MM.1S (cell line): ENCODE measurements around the gene NFATC4.

Experiments used
- DNase-seq: peaks from one replicate; pipeline ENCODE4 v3.0.0-alpha.2; 2015
- H2AFZ ChIP-seq: fragments of 300-600 bp; sonication (generic); 2 replicates; pipeline ENCODE4 v1.6.0; 2016; ENCODE audit warnings: antibody characterized with exemption, low read length
- H3F3A ChIP-seq: fragments of 300-600 bp; sonication (generic); 2 replicates; pipeline ENCODE4 v1.6.1; 2016; ENCODE audit warnings: mild to moderate bottlenecking, antibody characterized with exemption, low read length, moderate library complexity, mixed read lengths; ENCODE audit not compliant: insufficient read depth
- H3K27ac ChIP-seq: fragments of 300-600 bp; sonication (generic); 2 replicates; pipeline ENCODE4 v1.5.1; 2016; ENCODE audit warnings: mild to moderate bottlenecking, low read length
- H3K27me3 ChIP-seq: fragments of 300-600 bp; sonication (generic); replicated peaks from 2 replicates; pipeline ENCODE4 v1.6.0; 2016; ENCODE audit warnings: low read length; ENCODE audit not compliant: insufficient read depth
- H3K36me3 ChIP-seq: fragments of 300-600 bp; sonication (generic); replicated peaks from 2 replicates; pipeline ENCODE4 v1.6.1; 2016; ENCODE audit warnings: mild to moderate bottlenecking, low read length, mixed read lengths; ENCODE audit not compliant: insufficient read depth
- H3K4me1 ChIP-seq: fragments of 300-600 bp; sonication (generic); 2 replicates; pipeline ENCODE4 v1.6.1; 2016; ENCODE audit warnings: low read length, mixed read lengths
- H3K4me2 ChIP-seq: fragments of 300-600 bp; sonication (generic); 2 replicates; pipeline ENCODE4 v1.6.0; 2016; ENCODE audit warnings: low read depth, low read length
- H3K4me3 ChIP-seq: fragments of 300-600 bp; sonication (generic); 2 replicates; pipeline ENCODE4 v1.5.1; 2016; ENCODE audit warnings: low read length, mixed read lengths
- H3K79me2 ChIP-seq: fragments of 300-600 bp; sonication (generic); 2 replicates; pipeline ENCODE4 v1.6.1; 2016; ENCODE audit warnings: mixed run types, low read length, mixed read lengths
- H3K9ac ChIP-seq: fragments of 300-600 bp; sonication (generic); 2 replicates; pipeline ENCODE4 v1.6.1; 2016; ENCODE audit warnings: low read length, mixed read lengths
- H3K9me2 ChIP-seq: fragments of 300-600 bp; sonication (generic); replicated peaks from 2 replicates; pipeline ENCODE4 v1.6.1; 2016; ENCODE audit warnings: mild to moderate bottlenecking, low read length, mixed read lengths; ENCODE audit not compliant: insufficient read depth
- H3K9me3 ChIP-seq: fragments of 300-600 bp; sonication (generic); replicated peaks from 2 replicates; pipeline ENCODE4 v1.6.1; 2016; ENCODE audit warnings: mild to moderate bottlenecking, low read length, mixed read lengths; ENCODE audit not compliant: insufficient read depth
- H4K20me1 ChIP-seq: fragments of 300-600 bp; sonication (generic); 2 replicates; pipeline ENCODE4 v1.6.1; 2016; ENCODE audit warnings: mild to moderate bottlenecking, low read length, moderate library complexity, mixed read lengths; ENCODE audit not compliant: insufficient read depth
- CTCF ChIP-seq: fragments of 300-600 bp; sonication (generic); IDR thresholded peaks from 2 replicates; pipeline ENCODE4 v1.5.1; 2016; ENCODE audit warnings: antibody characterized with exemption, low read length, mixed read lengths
- EZH2 ChIP-seq: fragments of 300-600 bp; sonication (generic); optimal IDR thresholded peaks from 2 replicates; pipeline ENCODE3; 2017; ENCODE audit warnings: low read depth, mild to moderate bottlenecking, antibody characterized with exemption, low read length, mixed read lengths
- EZH2phosphoT487 ChIP-seq: fragments of 300-600 bp; sonication (generic); IDR thresholded peaks from 2 replicates; pipeline ENCODE4 v1.6.1; 2018; ENCODE audit warnings: antibody characterized with exemption, low read length

NFATC4 gene

GRCh38 chr14:24428628-24429394 is 60.8 kb downstream of the NFATC4 start:
- Histone ChIP-seq H3K9ac (peak overlapping the region; percentile 94), H4K20me1 (no peaks in the 10 kb centered on the region), H3K27ac (no peak overlapping the region), H3K9me3 (no peaks in the 10 kb centered on the region), H3K4me3 (peak overlapping the region; percentile 61), H3K4me1 (peaks cover 21% of the 10 kb centered on the region), H3K4me2 (peak overlapping the region; percentile 79), H3K79me2 (peaks cover 23% of the 10 kb centered on the region), H3K27me3 (no peaks in the 10 kb centered on the region), H3F3A (peaks cover 18% of the 10 kb centered on the region), H2AFZ (no peak overlapping the region), H3K36me3 (no peaks in the 10 kb centered on the region), H3K9me2 (no peaks in the 10 kb centered on the region)
- DNase-seq: no peak
- TF ChIP-seq EZH2phosphoT487 (no peak), CTCF (no peak), EZH2 (no peak)
